IMR-90 (cell line): Measurements from ENCODE around the gene NSUN7. TPM values are rescaled to one million over a fixed set of nuclear protein-coding genes. Genes with fewer than 3 reads are reported as not detected.

Source experiments
- ATAC-seq: fragments of 200-7000 bp; cut with Tn5 transposase; 2 replicates; pipeline ENCODE4 v1.9.1; 2020; ENCODE audit warnings: low read depth, mild to moderate bottlenecking, moderate library complexity
- BruUV-seq: library from RNA; stranded (reverse); fragments of 400-500 nt; replicated peaks from 2 replicates; lab custom pipeline; 2021; lab: Mats Ljungman, UMichigan
- CTCF ChIA-PET: fragments of 300-600 bp; formaldehyde crosslinking; extraction: SDS; loops from one replicate; lab custom pipeline; 2021; ENCODE audit warnings: antibody characterized with exemption; lab: Yijun Ruan, JAX
- POLR2A ChIA-PET: fragments of 300-600 bp; sonication (Branson Sonifier 250); formaldehyde crosslinking; loops from one replicate; lab custom pipeline; 2022; ENCODE audit warnings: antibody characterized with exemption; ENCODE audit not compliant: unreplicated experiment; lab: Charles Lee
- DNase-seq: peaks from one replicate; pipeline ENCODE4 v3.0.0; 2013
- H2AFZ ChIP-seq: replicated peaks from 2 replicates; pipeline ENCODE3; 2013; ENCODE audit warnings: low read length, mild to moderate bottlenecking; ENCODE audit not compliant: poor library complexity
- H2AK5ac ChIP-seq: 2 replicates; pipeline ENCODE4 v1.6.1; 2013; ENCODE audit warnings: low read depth, low read length, inconsistent platforms
- H2AK9ac ChIP-seq: replicated peaks from 2 replicates; pipeline ENCODE3; 2013; ENCODE audit warnings: mild to moderate bottlenecking, low read depth, low read length, moderate library complexity; ENCODE audit not compliant: poor library complexity
- H2BK120ac ChIP-seq: 2 replicates; pipeline ENCODE4 v1.6.1; 2013; ENCODE audit warnings: low read depth, low read length, inconsistent platforms
- H2BK15ac ChIP-seq: 3 replicates; pipeline ENCODE4 v1.6.1; 2013; ENCODE audit warnings: low read depth, low read length, inconsistent platforms
- H2BK20ac ChIP-seq: 2 replicates; pipeline ENCODE4 v1.6.1; 2013; ENCODE audit warnings: low read depth, mild to moderate bottlenecking, inconsistent platforms, low read length, moderate library complexity
- H2BK5ac ChIP-seq: 2 replicates; pipeline ENCODE4 v1.6.1; 2013; ENCODE audit warnings: mild to moderate bottlenecking, low read depth, low read length, inconsistent platforms; ENCODE audit not compliant: poor library complexity, severe bottlenecking
- H3K14ac ChIP-seq: replicated peaks from 2 replicates; pipeline ENCODE4 v1.6.1; 2013; ENCODE audit warnings: low read depth, low read length, inconsistent platforms
- H3K18ac ChIP-seq: 2 replicates; pipeline ENCODE4 v1.6.1; 2013; ENCODE audit warnings: low read depth, low read length, control low read depth
- H3K23ac ChIP-seq: 2 replicates; pipeline ENCODE4 v1.6.1; 2013; ENCODE audit warnings: low read depth, low read length, inconsistent platforms
- H3K27ac ChIP-seq: 2 replicates; pipeline ENCODE4 v1.5.1; 2013; ENCODE audit warnings: mild to moderate bottlenecking, control low read depth, low read length; ENCODE audit not compliant: insufficient read depth
- H3K27me3 ChIP-seq: 2 replicates; pipeline ENCODE4 v1.6.1; 2013; ENCODE audit warnings: low read length; ENCODE audit not compliant: control insufficient read depth, insufficient read depth
- H3K36me3 ChIP-seq: 2 replicates; pipeline ENCODE4 v1.6.1; 2013; ENCODE audit warnings: low read length, mixed read lengths; ENCODE audit not compliant: control insufficient read depth, insufficient read depth
- H3K4ac ChIP-seq: 2 replicates; pipeline ENCODE4 v1.6.1; 2013; ENCODE audit warnings: low read depth, low read length, inconsistent platforms
- H3K4me1 ChIP-seq: 2 replicates; pipeline ENCODE4 v1.6.1; 2013; ENCODE audit warnings: low read length, mixed read lengths; ENCODE audit not compliant: control insufficient read depth, insufficient read depth
- H3K4me2 ChIP-seq: 2 replicates; pipeline ENCODE4 v1.6.1; 2013; ENCODE audit warnings: low read depth, mild to moderate bottlenecking, control low read depth, low read length, moderate library complexity
- H3K4me3 ChIP-seq: 2 replicates; pipeline ENCODE4 v1.5.1; 2013; ENCODE audit warnings: low read depth, mild to moderate bottlenecking, control low read depth, low read length, moderate library complexity; ENCODE audit not compliant: insufficient read depth
- H3K56ac ChIP-seq: 2 replicates; pipeline ENCODE4 v1.6.1; 2013; ENCODE audit warnings: low read length, inconsistent platforms; ENCODE audit not compliant: insufficient read depth; ENCODE audit errors: extremely low read depth
- H3K79me1 ChIP-seq, 2 experiments: 2 replicates each; pipeline ENCODE4 v1.6.1; 2013; ENCODE audit warnings: low read length in 2 of 2, inconsistent platforms in 1 of 2, low read depth in 1 of 2
- H3K9ac ChIP-seq: 2 replicates; pipeline ENCODE4 v1.6.1; 2013; ENCODE audit warnings: low read depth, low read length, control low read depth
- H3K9me1 ChIP-seq: 2 replicates; pipeline ENCODE4 v1.6.1; 2013; ENCODE audit warnings: low read length, inconsistent platforms; ENCODE audit not compliant: insufficient read depth
- H3K9me3 ChIP-seq: 2 replicates; pipeline ENCODE4 v1.6.1; 2013; ENCODE audit warnings: low read length; ENCODE audit not compliant: control insufficient read depth, insufficient read depth
- H4K20me1 ChIP-seq: 2 replicates; pipeline ENCODE4 v1.6.1; 2013; ENCODE audit warnings: low read length, inconsistent platforms; ENCODE audit not compliant: insufficient read depth
- H4K5ac ChIP-seq: 2 replicates; pipeline ENCODE4 v1.6.1; 2013; ENCODE audit warnings: mild to moderate bottlenecking, low read depth, low read length, control low read depth
- H4K8ac ChIP-seq, 2 experiments: 2 replicates each; pipeline ENCODE4 v1.6.1; 2013; ENCODE audit warnings: low read depth in 2 of 2, low read length in 2 of 2, control low read depth in 1 of 2, inconsistent platforms in 1 of 2
- H4K91ac ChIP-seq: 2 replicates; pipeline ENCODE4 v1.6.1; 2013; ENCODE audit warnings: low read depth, low read length, inconsistent platforms; ENCODE audit not compliant: insufficient read depth
- BHLHE40 ChIP-seq: fragments of 150-350 bp; IDR thresholded peaks from 2 replicates; pipeline ENCODE4 v1.6.1; 2016; ENCODE audit warnings: mild to moderate bottlenecking, low read depth, low read length
- CEBPB ChIP-seq: IDR thresholded peaks from 2 replicates; pipeline ENCODE4 v1.6.1; 2012; ENCODE audit warnings: low read depth, low read length, improper control_type of control experiment
- CHD1 ChIP-seq: IDR thresholded peaks from 2 replicates; pipeline ENCODE4 v1.6.1; 2012; ENCODE audit warnings: low read depth, low read length, improper control_type of control experiment
- CTCF ChIP-seq: conservative IDR thresholded peaks from 2 replicates; pipeline ENCODE4 v1.5.1; 2012; ENCODE audit warnings: mild to moderate bottlenecking, low read depth, low read length, improper control_type of control experiment
- ELK1 ChIP-seq: fragments of 150-350 bp; IDR thresholded peaks from 2 replicates; pipeline ENCODE4 v1.6.1; 2016; ENCODE audit warnings: low read depth, mild to moderate bottlenecking, low read length, moderate library complexity, borderline replicate concordance
- FOS ChIP-seq: fragments of 150-350 bp; IDR thresholded peaks from 2 replicates; pipeline ENCODE4 v1.6.1; 2016; ENCODE audit warnings: low read depth, low read length
- MAFK ChIP-seq: IDR thresholded peaks from 2 replicates; pipeline ENCODE4 v1.6.1; 2012; ENCODE audit warnings: low read depth, low read length, improper control_type of control experiment
- MAZ ChIP-seq: IDR thresholded peaks from 2 replicates; pipeline ENCODE4 v1.6.1; 2012; ENCODE audit warnings: low read depth, mild to moderate bottlenecking, low read length, improper control_type of control experiment, moderate library complexity, borderline replicate concordance
- MXI1 ChIP-seq: IDR thresholded peaks from 2 replicates; pipeline ENCODE4 v1.6.1; 2012; ENCODE audit warnings: low read depth, mild to moderate bottlenecking, low read length, moderate library complexity, borderline replicate concordance
- NFE2L2 ChIP-seq: fragments of 150-350 bp; IDR thresholded peaks from 2 replicates; pipeline ENCODE4 v1.6.1; 2016; ENCODE audit warnings: low read depth, mild to moderate bottlenecking, low read length
- POLR2A ChIP-seq: IDR thresholded peaks from 2 replicates; pipeline ENCODE4 v1.6.1; 2012; ENCODE audit warnings: mild to moderate bottlenecking, low read depth, low read length
- RAD21 ChIP-seq: IDR thresholded peaks from 2 replicates; pipeline ENCODE4 v1.6.1; 2012; ENCODE audit warnings: low read length, improper control_type of control experiment
- RCOR1 ChIP-seq: IDR thresholded peaks from 2 replicates; pipeline ENCODE4 v1.6.1; 2012; ENCODE audit warnings: mild to moderate bottlenecking, low read length, improper control_type of control experiment; ENCODE audit not compliant: insufficient replicate concordance
- RFX5 ChIP-seq: IDR thresholded peaks from 2 replicates; pipeline ENCODE4 v1.8.0; 2012; ENCODE audit warnings: low read depth, mild to moderate bottlenecking, low read length, moderate library complexity
- SMC3 ChIP-seq: fragments of 150-350 bp; IDR thresholded peaks from 2 replicates; pipeline ENCODE4 v1.6.1; 2016; ENCODE audit warnings: low read depth, mild to moderate bottlenecking, antibody characterized with exemption, low read length, moderate library complexity
- WGBS, 2 experiments: methylation state at CpG; one replicate each; pipeline versions ENCODE4 v1.1.5 to v1.1.7; 2013; ENCODE audit warnings: missing lambda C conversion rate in 2 of 2; ENCODE audit not compliant: insufficient read length in 1 of 2; ENCODE audit errors: extremely low coverage in 2 of 2; 5-methylcytosine and 5-hydroxymethylcytosine counted together
- dilution Hi-C: fragments of 300-500 bp; cut with HindIII; formaldehyde crosslinking; loops from one replicate; pipeline ENCODE4 v1.14.3; 2018; ENCODE audit warnings: low sequenced_read_pairs; ENCODE audit not compliant: unreplicated experiment
- in situ Hi-C: fragments of 300-500 bp; cut with MboI; formaldehyde crosslinking; loops from 3 replicates; pipeline ENCODE4 v1.14.3; 2019; ENCODE audit warnings: low sequenced_read_pairs, inconsistent platforms, mixed read lengths
- intact Hi-C: fragments of 100-400 bp; cut with micrococcal nuclease; formaldehyde crosslinking; loops from 2 replicates; pipeline ENCODE4 v1.10.0; 2022
- polyA plus RNA-seq, 3 experiments: library from polyadenylated mRNA; depleted of rRNA; stranded (reverse); fragments of >200 nt; gene quantifications; 2 replicates each; pipeline ENCODE4 v1.2.3, GENCODE V29; 2012; ENCODE audit warnings: low replicate concordance in 1 of 3
- total RNA-seq: library from RNA; depleted of rRNA; stranded (reverse); fragments of >200 nt; gene quantifications from 2 replicates; pipeline ENCODE4 v1.2.3, GENCODE V29; 2012
- TF ChIP-seq, protein P1 (sequence below): fragments of 150-350 bp; IDR thresholded peaks from 2 replicates; pipeline ENCODE4 v1.6.1; 2017; ENCODE audit warnings: mild to moderate bottlenecking, antibody characterized with exemption, low read length, low read depth

The NSUN7 gene
- total and polyA plus RNA-seq, 2 of the 4 experiments (the other 2 are of a cell fraction) = not detected

DNA sequence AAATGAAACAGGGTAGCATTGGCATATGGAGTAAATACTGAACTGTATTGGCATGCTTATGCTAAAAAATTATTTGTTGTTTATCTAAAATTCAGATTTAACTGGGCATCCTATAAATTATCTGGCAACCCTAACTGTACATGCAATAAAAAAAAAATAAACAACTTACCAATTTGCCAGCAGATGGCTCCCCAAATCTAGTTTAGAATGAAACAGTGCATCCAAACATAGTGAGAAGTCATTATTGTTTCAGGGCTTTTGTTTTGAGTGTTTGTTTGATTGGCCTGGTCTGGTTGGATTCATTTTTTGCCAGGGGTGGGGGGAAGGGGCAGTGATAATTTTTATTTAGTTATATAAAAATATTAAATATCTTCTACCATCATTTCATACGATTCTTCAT, 12.8 kb upstream of the NSUN7 start:
- no peak for TF ChIP-seq CHD1
- TF ChIP-seq CEBPB = no peak
- no peak for TF ChIP-seq BHLHE40
- TF ChIP-seq FOS = no peak
- no peak for TF ChIP-seq MAZ
- TF ChIP-seq RFX5 = no peak
- no peak for TF ChIP-seq POLR2A
- peak; percentile 51 for TF ChIP-seq RAD21
- peak; percentile 44 for TF ChIP-seq CTCF
- TF ChIP-seq MAFK = no peak
- TF ChIP-seq RCOR1 = no peak
- TF ChIP-seq SMC3 = peak; percentile 29; the same call in 1 of the 2 replicates
- TF ChIP-seq NFE2L2 = no peak
- no peak for TF ChIP-seq ELK1
- TF ChIP-seq, protein P1, sequence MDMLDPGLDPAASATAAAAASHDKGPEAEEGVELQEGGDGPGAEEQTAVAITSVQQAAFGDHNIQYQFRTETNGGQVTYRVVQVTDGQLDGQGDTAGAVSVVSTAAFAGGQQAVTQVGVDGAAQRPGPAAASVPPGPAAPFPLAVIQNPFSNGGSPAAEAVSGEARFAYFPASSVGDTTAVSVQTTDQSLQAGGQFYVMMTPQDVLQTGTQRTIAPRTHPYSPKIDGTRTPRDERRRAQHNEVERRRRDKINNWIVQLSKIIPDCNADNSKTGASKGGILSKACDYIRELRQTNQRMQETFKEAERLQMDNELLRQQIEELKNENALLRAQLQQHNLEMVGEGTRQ = no peak
- no peak for TF ChIP-seq MXI1
- POLR2A ChIA-PET = no interaction called here
- no peaks in the 10 kb centered on the region for H3K4me1 ChIP-seq

More for the DNA sequence above, 12.8 kb upstream of the NSUN7 start:
- intact Hi-C loops (loop anchor here (1.0 to 10.0 kb wide), 3 partner anchors 160 to 925 kb away; partner anchors contain the start of gene UCHL1), dilution Hi-C loops (no loop called here), in situ Hi-C loops (loop anchor here (5.0 to 25.0 kb wide), 2 partner anchors 170 to 500 kb away; no protein-coding TSS in a partner anchor)
- Histone ChIP-seq H3K14ac (no peak overlapping the region), H2AK9ac (no peak overlapping the region), H3K27me3 (peaks cover 8% of the 10 kb centered on the region), H4K8ac (no peak overlapping the region), H3K23ac (no peak overlapping the region), H4K91ac (no peak overlapping the region), H3K18ac (no peak overlapping the region), H4K20me1 (no peaks in the 10 kb centered on the region), H3K79me1 (no peaks in the 10 kb centered on the region), H3K4me3 (no peak overlapping the region), H4K5ac (no peak overlapping the region), H3K4ac (no peak overlapping the region), H3K9me3 (no peaks in the 10 kb centered on the region), H2AK5ac (no peak overlapping the region), H2BK15ac (no peak overlapping the region), H3K36me3 (no peaks in the 10 kb centered on the region), H3K27ac (no peak overlapping the region), H2AFZ (no peak overlapping the region), H3K4me2 (no peak overlapping the region), H3K9me1 (no peaks in the 10 kb centered on the region), H3K56ac (no peak overlapping the region), H2BK120ac (no peak overlapping the region), H2BK20ac (no peak overlapping the region), H2BK5ac (no peak overlapping the region), H3K9ac (no peak overlapping the region)
- ATAC-seq = peak; percentile 40; the same call in 1 of the 2 replicates
- peak; percentile 22 for DNase-seq
- no TSS peak for BruUV-seq
- CTCF ChIA-PET = interaction anchor here (0.6 kb wide), 1 partner anchor 182 kb away, joined by 3 read pairs; no protein-coding TSS in a partner anchor
- no CpG with 5 or more reads among the region's 1 CpG for WGBS, 2 experiments
